HFF-Myc (cell line): ENCODE measurements around the gene CES4A.
"Not testable (repeated sequence)": the region's sequence is repeated elsewhere in the genome, so short reads cannot be mapped to it uniquely, and the experiment has no call there.

ENCODE experiments used
- DNase-seq: peaks from one replicate; pipeline ENCODE4 v3.0.0-alpha.2; 2011; ENCODE audit warnings: low read depth; ENCODE audit errors: extremely low read depth
- H3K4me3 ChIP-seq: replicated peaks from 2 replicates; pipeline ENCODE4 v1.5.1; 2011; ENCODE audit warnings: low read depth, mild to moderate bottlenecking, control low read depth, low read length
- TF ChIP-seq, protein P1 (sequence below): IDR thresholded peaks from 2 replicates; pipeline ENCODE4 v1.5.1; 2012; ENCODE audit warnings: mild to moderate bottlenecking, low read depth, low read length, control low read depth; ENCODE audit errors: missing control alignments

The CES4A gene

GRCh38 chr16:66949472-66949871, 38.9 kb upstream of the CES4A start:
- TF ChIP-seq, protein P1, sequence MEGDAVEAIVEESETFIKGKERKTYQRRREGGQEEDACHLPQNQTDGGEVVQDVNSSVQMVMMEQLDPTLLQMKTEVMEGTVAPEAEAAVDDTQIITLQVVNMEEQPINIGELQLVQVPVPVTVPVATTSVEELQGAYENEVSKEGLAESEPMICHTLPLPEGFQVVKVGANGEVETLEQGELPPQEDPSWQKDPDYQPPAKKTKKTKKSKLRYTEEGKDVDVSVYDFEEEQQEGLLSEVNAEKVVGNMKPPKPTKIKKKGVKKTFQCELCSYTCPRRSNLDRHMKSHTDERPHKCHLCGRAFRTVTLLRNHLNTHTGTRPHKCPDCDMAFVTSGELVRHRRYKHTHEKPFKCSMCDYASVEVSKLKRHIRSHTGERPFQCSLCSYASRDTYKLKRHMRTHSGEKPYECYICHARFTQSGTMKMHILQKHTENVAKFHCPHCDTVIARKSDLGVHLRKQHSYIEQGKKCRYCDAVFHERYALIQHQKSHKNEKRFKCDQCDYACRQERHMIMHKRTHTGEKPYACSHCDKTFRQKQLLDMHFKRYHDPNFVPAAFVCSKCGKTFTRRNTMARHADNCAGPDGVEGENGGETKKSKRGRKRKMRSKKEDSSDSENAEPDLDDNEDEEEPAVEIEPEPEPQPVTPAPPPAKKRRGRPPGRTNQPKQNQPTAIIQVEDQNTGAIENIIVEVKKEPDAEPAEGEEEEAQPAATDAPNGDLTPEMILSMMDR, result no peak
- no peak overlapping the region for H3K4me3 ChIP-seq
- DNase-seq, result no peak

GRCh38 chr16:66950437-66950836, 38.0 kb upstream of the CES4A start:
- H3K4me3 ChIP-seq, result no peak overlapping the region
- no peak for DNase-seq
- TF ChIP-seq, protein P1, result no peak

- TF ChIP-seq, protein P1, result no peak
- DNase-seq, result no peak
Measured at GRCh38 chr16:66950971-66951790, 37.2 kb upstream of the CES4A start.

DNA sequence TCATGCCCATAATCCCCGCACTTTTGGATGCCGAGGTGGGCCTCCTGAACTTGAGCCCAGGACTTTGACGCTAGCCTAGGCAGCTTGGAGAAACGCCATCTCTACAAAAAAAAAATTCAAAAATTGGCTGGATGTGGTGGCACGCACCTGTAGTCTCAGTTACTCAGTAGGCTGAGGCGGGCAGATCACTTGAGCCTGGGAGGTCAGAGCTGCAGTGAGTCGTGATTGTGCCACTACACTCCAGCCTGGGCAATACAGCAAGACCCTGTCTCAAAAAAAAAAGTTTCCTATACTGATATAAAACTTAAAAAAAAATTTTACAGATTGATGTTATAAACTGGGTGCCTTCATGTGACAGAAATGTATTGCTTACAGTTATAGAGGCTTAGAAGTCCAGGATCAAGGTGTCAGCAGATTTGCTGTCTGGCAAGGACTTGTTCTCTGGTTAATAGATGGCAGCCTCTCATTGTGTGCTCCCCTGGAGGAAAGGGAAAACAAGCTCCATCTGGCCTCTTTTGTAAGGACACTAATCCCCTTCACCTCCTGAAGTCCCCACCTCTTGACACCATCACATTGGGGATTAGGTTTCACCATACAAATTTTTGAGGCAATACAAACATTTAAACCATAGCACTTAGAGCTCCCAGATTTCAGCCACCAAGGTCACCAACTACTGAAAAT, 35.8 kb upstream of the CES4A start:
- H3K4me3 ChIP-seq, result no peak overlapping the region
- TF ChIP-seq, protein P1, result no peak
- no peak for DNase-seq

More at GRCh38 chr16:66950971-66951790, 37.2 kb upstream of the CES4A start:
- no peak overlapping the region for H3K4me3 ChIP-seq

GRCh38 chr16:66953462-66954096, 34.8 kb upstream of the CES4A start:
- TF ChIP-seq, protein P1, result no peak
- DNase-seq, result no peak
- H3K4me3 ChIP-seq, result no peak overlapping the region

DNA sequence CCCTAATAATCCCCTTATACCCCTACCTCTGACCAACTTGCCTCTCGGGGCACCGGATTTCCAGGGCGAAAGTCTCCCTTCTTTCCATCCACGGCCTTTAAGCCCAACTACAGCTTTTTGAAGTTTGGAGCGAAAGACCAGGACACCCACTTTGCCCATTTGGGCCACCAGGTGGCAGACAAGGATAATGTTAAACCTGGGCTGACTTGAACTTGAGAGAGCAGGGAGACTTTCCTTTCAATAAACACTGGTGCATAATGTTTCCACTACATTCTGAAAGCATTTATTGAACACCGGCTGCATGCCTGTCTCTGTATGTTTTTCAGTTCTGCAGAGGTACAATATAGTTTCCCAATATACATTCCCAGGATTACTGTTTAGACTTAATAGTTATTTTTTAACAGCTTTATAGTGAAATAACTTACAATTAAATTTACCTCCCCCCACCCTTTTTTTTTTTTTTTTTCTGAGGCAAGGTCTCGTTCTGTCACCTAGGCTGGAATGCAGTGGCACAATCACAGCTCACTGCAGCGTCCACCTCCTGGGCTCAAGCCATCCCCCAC, 34.2 kb upstream of the CES4A start:
- TF ChIP-seq, protein P1, result peak; percentile 85
- DNase-seq, result peak; percentile 55
- H3K4me3 ChIP-seq, result no peak overlapping the region

DNA sequence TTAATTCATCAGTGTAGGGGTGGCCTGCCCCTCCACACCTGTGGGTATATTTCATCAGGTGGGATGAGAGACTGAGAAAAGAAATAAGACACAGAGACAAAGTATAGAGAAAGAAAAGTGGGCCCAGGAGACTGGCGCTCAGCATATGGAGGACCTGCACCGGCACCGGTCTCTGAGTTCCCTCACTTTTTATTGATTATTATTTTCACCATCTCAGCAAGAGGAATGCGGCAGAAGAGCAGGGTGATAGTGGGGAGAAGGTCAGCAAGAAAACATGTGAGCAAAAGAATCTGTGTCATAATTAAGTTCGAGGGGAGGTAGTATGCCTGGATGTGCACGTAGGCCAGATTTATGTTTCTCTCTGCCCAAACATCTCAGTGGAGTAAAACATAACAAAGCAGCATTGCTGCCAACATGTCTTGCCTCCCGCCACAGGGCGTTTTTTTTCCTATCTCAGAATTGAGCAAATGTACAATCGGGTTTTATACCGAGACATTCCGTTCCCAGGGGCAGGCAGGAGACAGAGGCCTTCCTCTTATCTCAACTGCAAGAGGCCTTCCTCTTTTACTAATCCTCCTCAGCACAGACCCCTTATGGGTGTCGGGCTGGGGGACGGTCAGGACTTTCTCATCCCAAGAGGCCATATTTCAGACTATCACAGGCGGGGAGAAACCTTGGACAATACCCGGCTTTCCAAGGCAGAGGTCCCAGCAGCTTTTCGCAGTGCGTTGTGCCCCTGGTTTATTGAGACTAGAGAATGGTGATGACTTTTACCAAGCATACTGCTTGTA, 32.8 kb upstream of the CES4A start:
- H3K4me3 ChIP-seq, DNase-seq: not testable (repeated sequence)

GRCh38 chr16:66956154-66956457, 32.3 kb upstream of the CES4A start:
- not testable (repeated sequence) for DNase-seq, H3K4me3 ChIP-seq
